SJSA1 (cell line): ENCODE results near the gene SYT9. TPM values are rescaled to one million over a fixed set of nuclear protein-coding genes. Genes with fewer than 3 reads are reported as not detected.

Experiments
- DNase-seq, 2 experiments: peaks; one replicate each; pipeline ENCODE4 v3.0.0-alpha.2; 2015 to 2020; ENCODE audit warnings: low spot score in 2 of 2, low read depth in 1 of 2
- H3K27ac ChIP-seq: fragments of 250-450 bp; sonication (Bioruptor Pico); 2 replicates; pipeline ENCODE4 v1.5.1; 2020; ENCODE audit warnings: mild to moderate bottlenecking, moderate library complexity
- H3K27me3 ChIP-seq: fragments of 250-450 bp; sonication (Bioruptor Pico); replicated peaks from 2 replicates; pipeline ENCODE4 v1.5.1; 2020; ENCODE audit warnings: mild to moderate bottlenecking, moderate library complexity
- H3K36me3 ChIP-seq: fragments of 250-450 bp; sonication (Bioruptor Pico); 2 replicates; pipeline ENCODE4 v1.5.1; 2020; ENCODE audit warnings: mild to moderate bottlenecking
- H3K4me1 ChIP-seq: fragments of 250-450 bp; sonication (Bioruptor Pico); replicated peaks from 2 replicates; pipeline ENCODE4 v1.6.1; 2021; ENCODE audit warnings: mild to moderate bottlenecking
- H3K4me3 ChIP-seq: fragments of 250-450 bp; sonication (Bioruptor Pico); 2 replicates; pipeline ENCODE4 v1.5.1; 2020; ENCODE audit warnings: mild to moderate bottlenecking
- H3K9me3 ChIP-seq: fragments of 250-450 bp; sonication (Bioruptor Pico); replicated peaks from 2 replicates; pipeline ENCODE4 v1.5.1; 2020; ENCODE audit warnings: mild to moderate bottlenecking
- total RNA-seq: library from RNA; depleted of rRNA; stranded (reverse); fragments of >200 nt; shearing (Covaris generic); gene quantifications from 2 replicates; pipeline ENCODE4 v1.2.3, GENCODE V29; 2014

SYT9 gene
- total RNA-seq, 1 experiment from 2014 or later: not detected

DNA sequence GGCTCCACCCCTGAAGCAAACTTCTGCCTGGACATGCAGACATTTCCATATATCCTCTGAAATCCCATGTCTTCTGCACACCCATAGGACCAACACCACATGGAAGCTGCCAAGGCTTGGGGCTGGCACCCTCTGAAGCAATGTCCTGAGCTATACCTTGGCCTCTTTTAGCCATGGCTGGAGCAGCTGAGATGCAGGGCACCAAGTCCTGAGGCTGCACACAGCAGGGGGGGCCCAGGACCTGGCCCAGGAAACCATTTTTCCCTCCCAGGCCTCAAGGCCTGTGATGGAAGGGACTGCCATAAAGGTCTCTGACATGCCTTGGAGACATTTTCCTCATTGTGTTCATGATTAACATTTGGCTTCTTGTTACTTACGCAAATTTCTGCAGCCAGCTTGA, 34.5 kb downstream of the SYT9 start:
- Histone ChIP-seq H3K36me3 (no peaks in the 10 kb centered on the region), H3K27me3 (no peaks in the 10 kb centered on the region), H3K4me1 (no peaks in the 10 kb centered on the region), H3K27ac (no peak overlapping the region), H3K9me3 (no peaks in the 10 kb centered on the region), H3K4me3 (no peak overlapping the region)
- no peak for DNase-seq

DNA sequence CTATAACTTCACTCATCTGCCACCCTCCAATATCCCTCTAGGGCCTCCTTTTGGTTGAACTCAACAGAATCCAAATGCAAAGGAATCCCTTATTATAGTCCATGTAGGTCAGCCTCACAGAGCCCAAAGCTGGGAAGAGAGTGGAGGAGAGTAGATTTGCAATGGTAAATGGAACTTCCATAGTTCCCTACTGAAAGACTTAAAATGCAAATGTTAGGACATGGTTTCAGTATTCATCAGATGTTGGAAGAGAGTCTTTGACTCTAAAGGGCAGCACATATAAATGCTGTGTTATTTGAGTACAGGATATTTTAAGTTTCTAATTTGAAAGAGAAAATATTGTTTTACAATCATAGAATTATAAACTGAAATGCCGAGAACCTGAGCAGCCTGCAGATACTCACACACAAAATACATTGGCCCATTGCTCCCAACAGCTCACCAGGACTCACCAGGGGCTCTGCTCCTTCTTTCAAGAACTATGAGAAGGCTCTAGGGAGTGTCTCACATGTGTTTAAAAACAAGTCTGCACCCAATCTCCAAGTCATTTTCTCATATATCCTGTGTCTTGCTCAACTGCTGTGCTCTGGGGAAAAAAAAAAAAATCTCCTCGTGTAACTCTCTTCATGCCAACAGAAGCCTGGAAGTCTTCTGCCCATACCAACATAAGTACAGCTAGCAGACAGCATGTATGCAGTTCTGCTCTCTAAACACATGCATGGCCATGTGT, 39.6 kb downstream of the SYT9 start:
- no peaks in the 10 kb centered on the region for H3K27me3 ChIP-seq
- DNase-seq: no peak
- H3K27ac ChIP-seq: no peak overlapping the region
- H3K36me3 ChIP-seq: no peaks in the 10 kb centered on the region
- no peaks in the 10 kb centered on the region for H3K4me1 ChIP-seq
- H3K4me3 ChIP-seq: no peak overlapping the region
- H3K9me3 ChIP-seq: no peaks in the 10 kb centered on the region

DNA sequence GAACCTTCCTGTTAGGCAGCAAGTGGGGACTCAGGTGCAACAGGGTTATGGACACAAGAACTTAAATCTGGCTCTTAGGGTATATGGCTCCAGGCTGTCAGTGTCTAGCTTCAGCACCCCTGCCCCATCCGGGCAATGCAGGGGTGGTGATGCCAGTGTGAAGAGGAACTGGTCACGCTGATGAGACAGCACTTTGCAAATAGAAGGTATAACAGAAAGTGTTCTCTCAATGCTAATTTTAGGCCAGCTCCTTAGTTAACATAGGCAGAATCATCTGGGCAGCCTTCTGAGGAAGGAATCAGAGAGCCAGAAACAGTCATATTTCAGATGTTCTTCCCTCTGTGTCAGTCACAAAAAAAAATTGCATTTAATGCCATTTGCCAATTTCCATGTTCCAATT, 41.2 kb downstream of the SYT9 start:
- Histone ChIP-seq H3K9me3 (no peaks in the 10 kb centered on the region), H3K36me3 (no peaks in the 10 kb centered on the region), H3K4me1 (no peaks in the 10 kb centered on the region), H3K27me3 (no peaks in the 10 kb centered on the region), H3K27ac (no peak overlapping the region), H3K4me3 (no peak overlapping the region)
- DNase-seq: no peak

DNA sequence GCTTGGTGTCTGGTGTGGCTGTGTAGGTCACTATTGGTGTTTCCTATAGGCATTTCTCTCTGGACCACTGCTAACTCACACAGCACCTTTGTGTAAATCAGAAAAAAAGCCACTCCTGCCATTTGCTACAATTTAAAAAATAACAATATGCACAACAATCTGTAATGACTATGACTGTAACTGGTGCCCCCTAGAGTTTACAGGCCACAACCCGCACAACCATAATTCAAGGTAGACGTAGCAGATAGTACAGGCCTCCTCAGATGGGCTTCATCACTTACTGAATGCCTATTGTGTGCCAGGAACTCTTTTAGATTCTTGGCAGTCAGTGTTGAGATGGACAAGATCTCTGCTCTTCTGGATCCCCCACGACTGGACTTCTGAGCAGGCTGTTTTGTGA, 47.7 kb downstream of the SYT9 start:
- DNase-seq: no peak
- Histone ChIP-seq H3K27me3 (no peaks in the 10 kb centered on the region), H3K9me3 (no peaks in the 10 kb centered on the region), H3K4me1 (no peaks in the 10 kb centered on the region), H3K36me3 (no peaks in the 10 kb centered on the region), H3K27ac (no peak overlapping the region), H3K4me3 (no peak overlapping the region)

DNA sequence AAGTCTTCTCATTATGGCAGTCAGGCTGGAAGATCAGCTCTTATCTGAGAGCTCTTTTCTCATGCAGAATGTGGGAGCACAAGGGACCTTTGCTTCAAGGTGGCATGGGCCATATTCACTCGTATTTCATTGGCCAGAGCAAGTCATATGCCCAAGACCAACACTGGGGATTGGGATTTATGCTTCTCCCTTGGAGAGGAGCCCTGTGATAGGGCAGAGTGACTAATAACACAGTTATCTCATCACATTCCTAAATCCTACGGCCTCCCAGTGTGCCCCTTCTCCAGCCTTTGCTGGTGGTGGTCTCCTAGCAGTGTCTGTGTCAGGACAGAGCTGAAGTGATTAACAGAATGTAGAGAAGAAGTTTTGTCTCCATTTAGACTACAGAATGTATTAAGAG, 48.6 kb downstream of the SYT9 start:
- H3K27me3 ChIP-seq: no peaks in the 10 kb centered on the region
- no peaks in the 10 kb centered on the region for H3K36me3 ChIP-seq
- H3K27ac ChIP-seq: no peak overlapping the region
- no peaks in the 10 kb centered on the region for H3K9me3 ChIP-seq
- H3K4me1 ChIP-seq: no peaks in the 10 kb centered on the region
- no peak overlapping the region for H3K4me3 ChIP-seq
- DNase-seq: no peak

DNA sequence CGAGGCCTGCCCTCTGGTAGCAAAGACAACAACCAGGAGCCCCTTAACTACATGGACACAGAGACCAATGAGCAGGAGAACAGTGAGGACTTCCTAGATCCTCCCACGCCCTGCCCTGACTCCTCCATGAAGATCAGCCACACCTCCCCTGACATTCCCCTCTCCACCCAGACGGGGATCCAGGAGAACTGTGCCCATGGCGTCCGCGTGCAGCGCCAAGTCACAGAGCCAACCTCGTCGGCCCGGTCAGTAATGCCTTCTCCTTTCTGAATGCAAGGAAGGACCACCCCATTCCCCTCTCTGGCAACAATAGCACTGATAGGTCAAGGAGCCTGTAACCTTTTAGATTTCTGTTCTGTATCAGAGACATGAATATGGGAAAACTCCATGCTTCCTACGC, 51.4 kb downstream of the SYT9 start:
- no peaks in the 10 kb centered on the region for H3K4me1 ChIP-seq
- no peaks in the 10 kb centered on the region for H3K27me3 ChIP-seq
- no peak overlapping the region for H3K4me3 ChIP-seq
- no peaks in the 10 kb centered on the region for H3K36me3 ChIP-seq
- no peak for DNase-seq
- no peaks in the 10 kb centered on the region for H3K9me3 ChIP-seq
- no peak overlapping the region for H3K27ac ChIP-seq

DNA sequence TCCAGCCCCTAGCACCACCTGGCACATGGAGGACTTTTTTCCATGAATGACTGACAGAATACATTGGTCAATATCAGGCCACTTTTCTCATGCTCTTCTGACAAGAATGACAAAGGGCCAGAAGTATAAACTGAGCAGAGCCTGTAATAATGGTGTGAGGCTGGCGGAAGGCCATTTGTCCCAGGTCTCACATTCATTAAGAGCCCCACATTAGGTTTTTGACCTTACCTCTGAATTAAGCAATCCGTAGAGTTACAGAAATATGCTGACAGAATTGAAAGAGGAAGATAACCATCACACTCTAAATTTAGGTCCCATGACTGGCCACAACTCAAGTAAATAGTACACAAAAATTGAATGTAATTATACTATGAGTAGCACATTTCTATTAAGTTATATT, 55.2 kb downstream of the SYT9 start:
- H3K9me3 ChIP-seq: no peaks in the 10 kb centered on the region
- no peaks in the 10 kb centered on the region for H3K4me1 ChIP-seq
- no peak for DNase-seq
- H3K27me3 ChIP-seq: no peaks in the 10 kb centered on the region
- no peaks in the 10 kb centered on the region for H3K36me3 ChIP-seq
- no peak overlapping the region for H3K27ac ChIP-seq
- H3K4me3 ChIP-seq: no peak overlapping the region

DNA sequence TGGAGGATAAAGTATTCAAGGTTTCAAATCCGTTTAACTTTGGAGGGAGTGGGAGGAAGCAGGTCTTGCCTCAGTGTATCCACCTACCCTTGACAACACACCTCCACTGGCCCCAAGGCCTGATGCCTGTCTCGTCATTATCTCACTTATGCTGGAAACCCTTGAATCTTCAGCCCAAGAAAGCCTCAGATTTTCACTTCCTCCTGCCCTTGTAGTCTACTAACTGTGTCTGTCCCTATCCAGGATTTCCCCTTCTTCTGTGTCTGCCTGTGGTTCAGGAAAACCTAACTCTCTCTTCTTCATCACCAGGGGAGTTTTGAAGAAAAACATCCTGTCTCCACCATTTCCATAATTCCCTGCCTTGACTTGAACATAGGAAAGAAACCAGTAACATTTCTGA, 56.1 kb downstream of the SYT9 start:
- H3K4me3 ChIP-seq: no peak overlapping the region
- no peaks in the 10 kb centered on the region for H3K4me1 ChIP-seq
- no peaks in the 10 kb centered on the region for H3K27me3 ChIP-seq
- DNase-seq: no peak
- H3K9me3 ChIP-seq: no peaks in the 10 kb centered on the region
- H3K27ac ChIP-seq: no peak overlapping the region
- H3K36me3 ChIP-seq: no peaks in the 10 kb centered on the region

DNA sequence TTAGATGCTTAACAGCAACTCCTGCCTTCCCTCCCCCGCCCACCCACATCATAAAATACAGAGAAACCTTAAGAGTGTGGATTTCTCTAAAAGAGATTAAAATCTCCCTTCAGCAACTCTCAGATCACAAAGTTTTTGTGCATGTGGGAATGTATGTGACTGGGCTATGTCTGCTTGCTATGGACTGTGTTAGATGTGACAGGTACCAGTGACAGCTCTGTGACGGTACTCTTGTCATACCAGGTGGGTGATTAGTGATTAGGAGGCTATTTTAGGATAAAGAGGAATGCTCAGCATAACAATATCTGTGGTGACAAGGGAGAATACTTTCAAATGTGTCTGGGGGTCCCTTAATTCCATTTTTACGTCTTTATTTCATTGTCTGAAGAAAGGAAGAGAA, 60.2 kb downstream of the SYT9 start:
- no peaks in the 10 kb centered on the region for H3K4me1 ChIP-seq
- H3K9me3 ChIP-seq: no peaks in the 10 kb centered on the region
- no peak overlapping the region for H3K4me3 ChIP-seq
- no peaks in the 10 kb centered on the region for H3K27me3 ChIP-seq
- H3K36me3 ChIP-seq: no peaks in the 10 kb centered on the region
- DNase-seq: no peak
- H3K27ac ChIP-seq: no peak overlapping the region

DNA sequence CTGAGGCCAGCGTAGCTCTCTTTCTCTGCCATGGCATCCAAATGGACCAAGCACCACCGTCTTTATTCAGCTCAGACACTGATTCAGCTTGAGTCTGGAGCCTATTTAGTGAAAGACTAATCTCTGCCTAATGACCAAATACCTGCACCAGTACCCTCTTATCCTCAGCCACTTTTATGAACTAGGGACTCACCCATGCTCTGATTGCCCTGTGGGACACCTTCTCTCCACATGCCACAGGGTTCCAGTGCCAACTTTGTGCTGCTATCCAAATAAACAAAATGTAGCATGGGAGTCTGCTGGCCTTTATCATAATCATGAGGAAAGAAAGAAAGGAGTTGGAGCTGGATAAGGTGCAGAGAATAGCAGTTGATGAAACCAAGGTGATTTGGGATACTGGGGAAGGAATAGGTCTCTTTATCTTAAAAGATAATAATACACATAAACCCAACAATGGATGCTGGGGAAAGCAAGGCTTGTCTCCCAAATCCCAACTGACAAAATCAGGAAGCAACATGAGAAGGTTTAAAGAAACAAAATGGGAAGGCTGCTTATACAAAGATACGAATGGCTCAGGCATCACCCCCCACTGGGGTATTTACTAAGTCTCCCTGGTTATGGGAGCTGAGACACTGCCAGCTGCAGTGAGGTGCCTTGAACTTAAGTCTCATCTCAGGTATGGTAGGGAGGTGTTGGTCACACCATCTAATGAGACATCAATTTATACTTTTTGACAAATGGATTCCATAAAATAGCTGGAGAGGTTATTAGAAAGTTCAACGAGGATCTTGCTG, 63.3 kb downstream of the SYT9 start:
- no peaks in the 10 kb centered on the region for H3K9me3 ChIP-seq
- no peaks in the 10 kb centered on the region for H3K36me3 ChIP-seq
- no peak overlapping the region for H3K4me3 ChIP-seq
- DNase-seq: no peak
- H3K27me3 ChIP-seq: no peaks in the 10 kb centered on the region
- H3K4me1 ChIP-seq: no peaks in the 10 kb centered on the region
- H3K27ac ChIP-seq: no peak overlapping the region

DNA sequence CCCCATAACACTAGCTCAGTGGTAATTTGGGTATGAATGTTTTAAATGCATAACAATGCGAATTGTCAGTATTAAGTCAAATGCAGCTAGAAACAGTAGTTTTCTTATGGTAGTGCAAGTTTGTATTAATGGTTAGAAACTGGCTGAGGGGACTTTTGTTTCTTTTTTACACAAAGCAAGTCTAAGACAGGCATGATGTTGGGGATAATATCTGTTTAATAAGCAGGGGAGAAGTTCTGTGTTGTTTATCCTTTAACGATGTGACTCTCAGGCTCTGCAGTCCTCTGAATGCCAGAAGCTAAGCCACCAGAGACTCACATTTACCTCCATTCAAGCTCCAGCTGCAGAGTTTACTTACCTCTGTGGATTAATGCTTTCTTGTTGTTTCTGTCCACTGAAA, 67.8 kb downstream of the SYT9 start:
- H3K4me1 ChIP-seq: no peaks in the 10 kb centered on the region
- no peaks in the 10 kb centered on the region for H3K9me3 ChIP-seq
- no peak for DNase-seq

DNA sequence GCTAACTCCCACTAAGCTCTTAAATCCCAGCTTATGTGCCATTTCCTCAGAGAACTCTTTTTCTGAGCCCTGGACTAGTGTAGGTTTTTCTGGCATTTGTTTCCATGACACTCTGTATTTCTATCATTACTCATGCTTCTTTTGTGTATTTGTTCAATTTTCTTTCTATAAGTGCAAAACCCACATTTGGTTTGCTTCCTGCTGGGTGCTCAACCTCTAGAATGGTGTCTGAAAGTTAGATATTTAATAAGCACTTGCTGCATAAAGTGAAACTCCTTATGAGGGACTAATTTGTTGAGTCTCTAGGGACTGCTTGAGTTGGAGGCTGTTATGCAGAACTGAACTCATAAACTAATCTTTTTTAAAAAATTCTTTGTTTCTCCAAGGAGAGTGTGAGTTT, 68.6 kb downstream of the SYT9 start:
- Histone ChIP-seq H3K27ac (no peak overlapping the region), H3K9me3 (no peaks in the 10 kb centered on the region), H3K4me3 (no peak overlapping the region), H3K36me3 (no peaks in the 10 kb centered on the region), H3K4me1 (no peaks in the 10 kb centered on the region), H3K27me3 (no peaks in the 10 kb centered on the region)
- DNase-seq: no peak

More for the DNA sequence above, 67.8 kb downstream of the SYT9 start:
- no peak overlapping the region for H3K27ac ChIP-seq
- H3K27me3 ChIP-seq: no peaks in the 10 kb centered on the region
- no peak overlapping the region for H3K4me3 ChIP-seq
- H3K36me3 ChIP-seq: no peaks in the 10 kb centered on the region

DNA sequence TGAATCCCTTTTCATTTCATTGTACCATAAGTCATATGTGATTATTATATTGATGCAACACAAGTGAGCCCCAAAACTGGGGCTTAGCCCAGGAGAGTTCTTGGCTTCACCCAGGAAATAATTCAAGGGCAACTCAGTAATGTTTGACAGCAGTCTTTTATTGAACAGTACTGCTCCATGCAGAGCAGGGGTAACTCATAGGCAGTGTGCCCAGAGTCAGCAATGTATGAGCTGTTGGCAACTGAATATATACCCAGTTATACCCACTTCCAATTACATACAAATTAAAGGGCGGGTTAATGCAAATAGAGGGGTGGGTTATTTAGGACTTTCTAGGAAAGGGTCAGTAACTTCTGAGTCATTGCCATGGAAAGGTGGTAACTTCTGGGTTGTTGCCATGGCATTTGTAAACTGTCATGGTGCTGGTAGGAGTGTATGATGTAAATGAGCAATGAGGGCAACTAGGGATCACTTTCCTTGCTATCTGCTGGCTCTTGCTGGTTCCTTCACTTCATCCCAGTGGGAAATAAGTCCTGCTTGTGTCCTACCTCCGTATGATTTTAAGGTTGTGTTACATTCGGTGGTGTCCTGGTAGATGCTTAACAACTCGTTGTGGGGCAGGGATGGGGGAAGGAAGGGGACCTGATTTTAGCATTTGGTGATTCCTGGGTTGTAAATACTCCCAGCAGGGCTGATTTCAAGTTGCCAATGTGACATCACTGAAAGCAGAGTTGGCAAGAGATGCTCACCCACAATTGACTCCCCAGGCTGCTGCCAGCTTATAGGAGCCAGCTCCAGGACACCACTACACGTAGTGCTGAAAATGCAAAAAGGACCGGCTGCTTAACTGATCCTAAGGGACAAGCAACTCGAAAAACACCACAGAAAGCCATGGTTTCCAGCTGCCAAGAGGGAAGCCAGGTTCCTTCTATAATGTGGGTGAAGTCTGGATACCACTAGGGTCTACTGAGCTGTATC, 70.1 kb downstream of the SYT9 start:
- no peak overlapping the region for H3K27ac ChIP-seq
- no peak for DNase-seq
- H3K9me3 ChIP-seq: no peaks in the 10 kb centered on the region
- no peak overlapping the region for H3K4me3 ChIP-seq
- H3K4me1 ChIP-seq: no peaks in the 10 kb centered on the region
- no peaks in the 10 kb centered on the region for H3K36me3 ChIP-seq
- H3K27me3 ChIP-seq: no peaks in the 10 kb centered on the region

DNA sequence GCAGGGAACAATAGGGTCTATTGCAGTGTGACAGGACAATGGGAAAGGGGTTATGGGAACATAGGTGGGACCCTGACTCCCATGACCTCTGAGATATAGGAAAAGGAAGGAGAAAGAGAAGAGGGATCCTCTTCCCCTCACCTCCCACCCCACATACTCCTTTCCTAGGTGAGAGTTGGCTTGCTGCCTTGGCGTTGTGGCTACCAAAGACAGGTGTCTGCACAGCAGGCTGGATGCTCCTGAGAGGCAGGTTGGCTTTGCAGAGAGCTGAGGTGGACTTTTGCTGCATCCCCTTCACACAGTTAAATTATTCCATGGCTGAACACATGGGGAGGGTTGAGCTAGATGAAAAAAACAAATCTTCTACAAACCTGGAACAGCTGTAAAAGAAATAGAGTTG, 80.7 kb downstream of the SYT9 start:
- Histone ChIP-seq H3K9me3 (no peaks in the 10 kb centered on the region), H3K27ac (no peak overlapping the region), H3K27me3 (no peaks in the 10 kb centered on the region), H3K4me3 (no peak overlapping the region), H3K36me3 (no peaks in the 10 kb centered on the region), H3K4me1 (no peaks in the 10 kb centered on the region)
- DNase-seq: no peak
